Keratinocyte (primary cell): ENCODE data around the gene GCSAML. TPM values are rescaled to one million over a fixed set of nuclear protein-coding genes. Genes with fewer than 3 reads are reported as not detected.
"Not testable (repeated sequence)": the region's sequence is repeated elsewhere in the genome, so short reads cannot be mapped to it uniquely, and the experiment has no call there.

Source experiments
- DNase-seq: peaks from one replicate; pipeline ENCODE4 v3.0.0-alpha.2; 2011; ENCODE audit warnings: low read depth, missing footprints, low spot score
- FAIRE-seq: peaks from 2 replicates; lab custom pipeline; 2011; peaks lifted over from hg19 to GRCh38; lab: Jason Lieb, UNC
- H2AFZ ChIP-seq: 2 replicates; pipeline ENCODE4 v1.6.0; 2012; ENCODE audit warnings: low read length, control low read depth, inconsistent platforms; ENCODE audit not compliant: control insufficient read depth
- H3K27ac ChIP-seq: 2 replicates; pipeline ENCODE4 v1.5.1; 2011; ENCODE audit warnings: low read length; ENCODE audit not compliant: control insufficient read depth, insufficient read depth
- H3K27me3 ChIP-seq: 3 replicates; pipeline ENCODE4 v1.6.0; 2011; ENCODE audit warnings: low read length; ENCODE audit not compliant: control insufficient read depth, insufficient read depth; ENCODE audit errors: extremely low read depth
- H3K36me3 ChIP-seq, 2 experiments: 2 replicates in 1 of 2; 3 replicates in 1 of 2; pipeline ENCODE4 v1.5.1; 2011; ENCODE audit warnings: low read length in 2 of 2, mild to moderate bottlenecking in 1 of 2; ENCODE audit not compliant: control insufficient read depth in 2 of 2, insufficient read depth in 2 of 2; ENCODE audit errors: extremely low read depth in 1 of 2
- H3K4me1 ChIP-seq: 3 replicates; pipeline ENCODE4 v1.5.1; 2011; ENCODE audit warnings: low read length; ENCODE audit not compliant: control insufficient read depth, insufficient read depth; ENCODE audit errors: extremely low read depth
- H3K4me2 ChIP-seq: 3 replicates; pipeline ENCODE4 v1.6.0; 2011; ENCODE audit warnings: low read depth, low read length; ENCODE audit not compliant: control insufficient read depth, insufficient read depth; ENCODE audit errors: extremely low read depth
- H3K4me3 ChIP-seq, 3 experiments: fragments of 200-600 bp in 1 of 3; sonication (generic) in 1 of 3; 2 replicates in 2 of 3; 3 replicates in 1 of 3; pipeline ENCODE4 v1.5.1; 2011 to 2016; ENCODE audit warnings: low read length in 3 of 3, mild to moderate bottlenecking in 3 of 3, control low read depth in 2 of 3, inconsistent platforms in 1 of 3, low read depth in 1 of 3, mixed read lengths in 1 of 3, mixed run types in 1 of 3, moderate library complexity in 1 of 3; ENCODE audit not compliant: control insufficient read depth in 2 of 3, insufficient read depth in 2 of 3; ENCODE audit errors: extremely low read depth in 1 of 3
- H3K79me2 ChIP-seq: 2 replicates; pipeline ENCODE4 v1.6.0; 2012; ENCODE audit warnings: low read length; ENCODE audit not compliant: control insufficient read depth, insufficient read depth
- H3K9ac ChIP-seq: 3 replicates; pipeline ENCODE4 v1.6.0; 2011; ENCODE audit warnings: low read length; ENCODE audit not compliant: control insufficient read depth, insufficient read depth; ENCODE audit errors: extremely low read depth
- H3K9me1 ChIP-seq: 3 replicates; pipeline ENCODE4 v1.6.0; 2011; ENCODE audit warnings: low read length; ENCODE audit not compliant: control insufficient read depth, insufficient read depth; ENCODE audit errors: extremely low read depth
- H3K9me3 ChIP-seq: 2 replicates; pipeline ENCODE4 v1.5.1; 2012; ENCODE audit warnings: low read depth, low read length; ENCODE audit not compliant: control insufficient read depth
- H4K20me1 ChIP-seq: 3 replicates; pipeline ENCODE4 v1.6.0; 2011; ENCODE audit warnings: low read length; ENCODE audit not compliant: control insufficient read depth, insufficient read depth; ENCODE audit errors: extremely low read depth
- EZH2 ChIP-seq: IDR thresholded peaks from one replicate; pipeline ENCODE4 v1.6.1; 2012; ENCODE audit warnings: inconsistent platforms, mild to moderate bottlenecking, low read length, moderate library complexity
- dilution Hi-C: fragments of 300-500 bp; cut with MboI; formaldehyde crosslinking; loops from one replicate; pipeline ENCODE4 v1.7.0; 2020; ENCODE audit warnings: low sequenced_read_pairs; ENCODE audit not compliant: extremely low pct_ligation_motif_present
- polyA plus RNA-seq, 5 experiments: library from polyadenylated mRNA; depleted of rRNA in 3 of 5; stranded (reverse) in 3 of 5; stranded (forward) in 1 of 5; unstranded in 1 of 5; fragments of >200 nt; gene quantifications; 1 replicate in 1 of 5; 2 replicates in 3 of 5; 3 replicates in 1 of 5; pipeline versions ENCODE4 v1.2.1 to v1.2.3, GENCODE V29; 2011 to 2012; ENCODE audit warnings: missing spikeins in 2 of 5, low read depth in 1 of 5, low replicate concordance in 1 of 5
- TF ChIP-seq, protein P1 (sequence below), 3 experiments: IDR thresholded peaks in 1 of 3; conservative IDR thresholded peaks in 1 of 3; optimal IDR thresholded peaks in 1 of 3; 2 replicates in 2 of 3; 3 replicates in 1 of 3; pipeline versions ENCODE3 to v1.5.1; 2011; ENCODE audit warnings: low read length in 3 of 3, mild to moderate bottlenecking in 3 of 3, moderate library complexity in 2 of 3, control low read depth in 1 of 3, inconsistent platforms in 1 of 3; ENCODE audit not compliant: insufficient read depth in 2 of 3; ENCODE audit errors: extremely low read depth in 1 of 3

The GCSAML gene
- polyA plus RNA-seq, 1 donor (not counting 4 experiments of a cell fraction or from before 2014, with no cell fraction given): not detected

DNA sequence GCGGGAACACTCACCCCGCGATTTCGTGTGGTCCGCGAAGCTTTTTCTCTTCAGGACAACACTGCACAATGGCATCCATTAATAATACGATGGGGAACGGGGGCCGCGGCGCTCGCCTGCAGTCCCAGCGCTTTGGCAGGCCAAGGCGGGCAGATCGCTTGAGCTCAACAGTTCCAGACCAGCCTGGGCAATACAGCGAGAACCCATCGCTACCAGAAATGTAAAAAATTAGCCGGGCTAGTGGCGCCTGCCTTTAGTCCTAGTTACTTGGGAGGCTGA is 30.4 kb upstream of the GCSAML start:
- Histone ChIP-seq H2AFZ (no peak overlapping the region), H3K4me3 (no peak overlapping the region), H3K4me1 (no peaks in the 10 kb centered on the region), H3K4me2 (no peak overlapping the region), H3K9me1 (no peaks in the 10 kb centered on the region), H3K79me2 (no peaks in the 10 kb centered on the region), H3K27me3 (no peaks in the 10 kb centered on the region), H3K36me3 (no peaks in the 10 kb centered on the region), H3K9me3 (no peaks in the 10 kb centered on the region), H3K9ac (no peak overlapping the region), H3K27ac (no peak overlapping the region), H4K20me1 (no peaks in the 10 kb centered on the region)
- dilution Hi-C loops: no loop called here
- DNase-seq (no peak), FAIRE-seq (no peak)
- TF ChIP-seq, protein P1, sequence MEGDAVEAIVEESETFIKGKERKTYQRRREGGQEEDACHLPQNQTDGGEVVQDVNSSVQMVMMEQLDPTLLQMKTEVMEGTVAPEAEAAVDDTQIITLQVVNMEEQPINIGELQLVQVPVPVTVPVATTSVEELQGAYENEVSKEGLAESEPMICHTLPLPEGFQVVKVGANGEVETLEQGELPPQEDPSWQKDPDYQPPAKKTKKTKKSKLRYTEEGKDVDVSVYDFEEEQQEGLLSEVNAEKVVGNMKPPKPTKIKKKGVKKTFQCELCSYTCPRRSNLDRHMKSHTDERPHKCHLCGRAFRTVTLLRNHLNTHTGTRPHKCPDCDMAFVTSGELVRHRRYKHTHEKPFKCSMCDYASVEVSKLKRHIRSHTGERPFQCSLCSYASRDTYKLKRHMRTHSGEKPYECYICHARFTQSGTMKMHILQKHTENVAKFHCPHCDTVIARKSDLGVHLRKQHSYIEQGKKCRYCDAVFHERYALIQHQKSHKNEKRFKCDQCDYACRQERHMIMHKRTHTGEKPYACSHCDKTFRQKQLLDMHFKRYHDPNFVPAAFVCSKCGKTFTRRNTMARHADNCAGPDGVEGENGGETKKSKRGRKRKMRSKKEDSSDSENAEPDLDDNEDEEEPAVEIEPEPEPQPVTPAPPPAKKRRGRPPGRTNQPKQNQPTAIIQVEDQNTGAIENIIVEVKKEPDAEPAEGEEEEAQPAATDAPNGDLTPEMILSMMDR (optimal IDR thresholded peaks at IDR 0.05 in 1 of 3, IDR thresholded peaks at IDR 0.05 in 1 of 3, conservative IDR thresholded peaks at IDR 0.05 in 1 of 3; ENCODE audit: extremely low read depth in 1 of 3, insufficient read depth in 2 of 3, low read length in 3 of 3): no peak
- TF ChIP-seq EZH2: no peak

DNA sequence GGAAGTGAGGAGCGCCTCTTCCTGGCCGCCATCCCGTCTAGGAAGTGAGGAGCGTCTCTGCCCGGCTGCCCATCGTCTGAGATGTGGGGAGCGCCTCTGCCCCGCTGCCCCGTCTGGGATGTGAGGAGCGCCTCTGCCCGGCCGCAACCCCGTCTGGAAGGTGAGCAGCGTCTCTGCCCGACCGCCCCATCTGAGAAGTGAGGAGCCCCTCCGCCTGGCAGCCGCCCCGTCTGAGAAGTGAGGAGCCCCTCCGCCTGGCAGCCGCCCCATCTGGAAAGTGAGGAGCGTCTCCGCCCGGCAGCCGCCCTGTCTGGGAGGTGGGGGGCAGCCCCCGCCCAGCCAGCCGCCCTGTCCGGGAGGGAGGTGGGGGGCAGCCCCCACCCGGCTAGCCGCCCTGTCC is 27.0 kb upstream of the GCSAML start:
- H3K79me2 ChIP-seq, H3K9ac ChIP-seq, H3K9me3 ChIP-seq, H3K4me2 ChIP-seq, H3K4me3 ChIP-seq, FAIRE-seq, H2AFZ ChIP-seq, H3K36me3 ChIP-seq, H3K9me1 ChIP-seq, dilution Hi-C loops, H4K20me1 ChIP-seq, H3K27ac ChIP-seq, H3K4me1 ChIP-seq, DNase-seq, H3K27me3 ChIP-seq: not testable (repeated sequence)

DNA sequence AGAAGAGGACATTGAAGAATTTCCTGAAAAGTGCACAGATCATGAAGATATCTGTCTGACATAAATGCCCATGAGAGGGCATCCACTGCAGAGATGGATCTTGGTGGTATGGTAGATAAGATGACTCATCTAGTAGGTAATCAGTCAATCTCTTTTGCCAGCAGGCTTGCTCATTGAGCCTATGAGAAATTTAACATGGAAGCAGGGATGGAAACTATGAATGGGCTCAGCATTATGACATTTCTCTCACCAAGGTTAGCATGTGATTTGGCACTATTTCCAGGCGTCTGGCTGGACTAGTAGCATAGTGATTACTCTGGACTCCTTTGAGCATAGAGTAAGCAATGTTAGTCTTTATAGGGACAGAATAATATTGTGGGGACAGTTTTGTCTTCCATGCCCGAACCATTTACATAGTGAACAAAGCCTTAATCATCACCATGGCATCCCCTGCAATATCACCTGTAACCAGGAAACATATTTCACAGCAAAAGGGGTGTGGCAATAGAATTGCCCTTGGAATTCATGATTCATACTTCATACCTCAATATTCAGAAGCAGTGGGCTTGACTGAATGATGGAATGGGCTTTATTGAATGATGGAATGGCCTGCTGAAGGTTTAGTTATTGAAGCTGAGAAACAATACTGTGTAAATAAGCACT is 20.0 kb upstream of the GCSAML start:
- Histone ChIP-seq H3K27ac (no peak overlapping the region), H3K9me1 (no peaks in the 10 kb centered on the region), H3K9ac (no peak overlapping the region), H2AFZ (no peak overlapping the region), H3K36me3 (no peaks in the 10 kb centered on the region), H3K27me3 (no peaks in the 10 kb centered on the region), H3K4me2 (no peak overlapping the region), H3K4me1 (no peaks in the 10 kb centered on the region), H3K79me2 (no peaks in the 10 kb centered on the region), H3K9me3 (peaks cover 5% of the 10 kb centered on the region), H4K20me1 (no peaks in the 10 kb centered on the region), H3K4me3 (no peak overlapping the region)
- FAIRE-seq: no peak
- no peak for DNase-seq
- dilution Hi-C loops: no loop called here
- TF ChIP-seq, protein P1 (optimal IDR thresholded peaks at IDR 0.05 in 1 of 3, IDR thresholded peaks at IDR 0.05 in 1 of 3, conservative IDR thresholded peaks at IDR 0.05 in 1 of 3; ENCODE audit: extremely low read depth in 1 of 3, insufficient read depth in 2 of 3, low read length in 3 of 3): no peak
- TF ChIP-seq EZH2: no peak
